ENCODE results near the gene ARTN.
A peak's percentile ranks its signal among the peaks of the same experiment; 100 is the strongest.

Gene ARTN

GRCh38 chr1:43947061-43947873 lies 13.7 kb downstream of the ARTN start:
- DNase-seq (ENCODE audit: insufficient read length, low spot score): no peak
- no peak; the same call in 1 of the 2 replicates for TF ChIP-seq POLR2A (IDR thresholded peaks at IDR 0.05; ENCODE audit: low read depth, low read length)
- FAIRE-seq: no peak

GRCh38 chr1:43947874-43948437 lies 14.4 kb downstream of the ARTN start:
- TF ChIP-seq POLR2A (IDR thresholded peaks at IDR 0.05; ENCODE audit: low read depth, low read length): no peak
- FAIRE-seq: no peak
- no peak for DNase-seq (ENCODE audit: insufficient read length, low spot score)

GRCh38 chr1:43949678-43950077 lies 16.1 kb downstream of the ARTN start:
- no peak for FAIRE-seq
- no peak for TF ChIP-seq POLR2A (IDR thresholded peaks at IDR 0.05; ENCODE audit: low read depth, low read length)
- DNase-seq (ENCODE audit: insufficient read length, low spot score): no peak

- no peak for TF ChIP-seq POLR2A (IDR thresholded peaks at IDR 0.05; ENCODE audit: low read depth, low read length)
- DNase-seq (ENCODE audit: insufficient read length, low spot score) (peak; percentile 31), FAIRE-seq (no peak)
Observed at GRCh38 chr1:43951021-43951985, 17.7 kb downstream of the ARTN start.

- no peak for FAIRE-seq
Observed at GRCh38 chr1:43952731-43953346, 19.2 kb downstream of the ARTN start.

GRCh38 chr1:43953361-43953760 lies 19.8 kb downstream of the ARTN start:
- FAIRE-seq (no peak), DNase-seq (ENCODE audit: insufficient read length, low spot score) (no peak)
- no peak for TF ChIP-seq POLR2A (IDR thresholded peaks at IDR 0.05; ENCODE audit: low read depth, low read length)

More at GRCh38 chr1:43952731-43953346, 19.2 kb downstream of the ARTN start:
- no peak for DNase-seq (ENCODE audit: insufficient read length, low spot score)
- TF ChIP-seq POLR2A (IDR thresholded peaks at IDR 0.05; ENCODE audit: low read depth, low read length): no peak

GRCh38 chr1:43954036-43954435 lies 20.4 kb downstream of the ARTN start:
- DNase-seq (ENCODE audit: insufficient read length, low spot score) (no peak), FAIRE-seq (no peak)
- no peak for TF ChIP-seq POLR2A (IDR thresholded peaks at IDR 0.05; ENCODE audit: low read depth, low read length)

- TF ChIP-seq POLR2A (IDR thresholded peaks at IDR 0.05; ENCODE audit: low read depth, low read length): no peak
- no peak for FAIRE-seq
- DNase-seq (ENCODE audit: insufficient read length, low spot score): no peak
Observed at GRCh38 chr1:43956234-43956633, 22.6 kb downstream of the ARTN start.

GRCh38 chr1:43957407-43958040 lies 23.9 kb downstream of the ARTN start:
- no peak for DNase-seq (ENCODE audit: insufficient read length, low spot score)
- FAIRE-seq: no peak
- no peak for TF ChIP-seq POLR2A (IDR thresholded peaks at IDR 0.05; ENCODE audit: low read depth, low read length)

GRCh38 chr1:43958351-43959255 lies 25.0 kb downstream of the ARTN start:
- FAIRE-seq: no peak
- DNase-seq (ENCODE audit: insufficient read length, low spot score): no peak
- no peak for TF ChIP-seq POLR2A (IDR thresholded peaks at IDR 0.05; ENCODE audit: low read depth, low read length)

GRCh38 chr1:43960798-43961197 lies 27.2 kb downstream of the ARTN start:
- no peak for TF ChIP-seq POLR2A (IDR thresholded peaks at IDR 0.05; ENCODE audit: low read depth, low read length)
- DNase-seq (ENCODE audit: insufficient read length, low spot score): no peak
- no peak for FAIRE-seq

- no peak for FAIRE-seq
- TF ChIP-seq POLR2A (IDR thresholded peaks at IDR 0.05; ENCODE audit: low read depth, low read length): no peak
- DNase-seq (ENCODE audit: insufficient read length, low spot score): no peak
Observed at GRCh38 chr1:43961692-43962091, 28.1 kb downstream of the ARTN start.
